HEK293 (cell line): Measurements from ENCODE around the gene COL18A1.

ENCODE experiments used
- CTCF ChIA-PET: fragments of 350-600 bp; formaldehyde crosslinking; extraction: SDS; loops from one replicate; lab custom pipeline; 2021; ENCODE audit warnings: antibody characterized with exemption; lab: Yijun Ruan, JAX
- POLR2A ChIA-PET: fragments of 300-600 bp; formaldehyde crosslinking; extraction: SDS; loops from one replicate; lab custom pipeline; 2020; ENCODE audit warnings: antibody characterized with exemption, inconsistent platforms; lab: Yijun Ruan, JAX
- H3K27ac ChIP-seq: fragments of 200-500 bp; sonication (Bioruptor generic); 2 replicates; pipeline ENCODE4 v1.5.1; 2014; ENCODE audit warnings: low read depth, low read length, control low read depth, inconsistent platforms; ENCODE audit errors: extremely low read depth
- H3K36me3 ChIP-seq, 2 experiments: fragments of 200-500 bp in 1 of 2; sonication (Bioruptor generic) in 1 of 2; 1 replicate in 1 of 2; 2 replicates in 1 of 2; pipeline ENCODE4 v1.5.1; 2014 to 2017; ENCODE audit warnings: inconsistent platforms in 2 of 2, low read length in 2 of 2; ENCODE audit not compliant: control insufficient read depth in 2 of 2, insufficient read depth in 1 of 2
- H3K4me1 ChIP-seq: fragments of 200-500 bp; sonication (Bioruptor generic); 2 replicates; pipeline ENCODE4 v1.5.1; 2014; ENCODE audit warnings: mild to moderate bottlenecking, low read length, inconsistent platforms; ENCODE audit not compliant: control insufficient read depth, insufficient read depth
- H3K4me3 ChIP-seq: 2 replicates; pipeline ENCODE4 v1.5.1; 2011; ENCODE audit warnings: low read depth, mild to moderate bottlenecking, control low read depth, low read length, moderate library complexity
- H3K9me3 ChIP-seq: fragments of 200-500 bp; sonication (Bioruptor generic); 2 replicates; pipeline ENCODE4 v1.5.1; 2014; ENCODE audit warnings: low read depth, low read length, inconsistent platforms; ENCODE audit not compliant: control insufficient read depth, insufficient read depth
- KLF16 ChIP-seq: fragments of 450-650 bp; formaldehyde crosslinking; IDR thresholded peaks from 2 replicates; pipeline ENCODE4 v1.5.1; 2017; ENCODE audit warnings: missing biosample characterization, missing genetic modification characterization
- KLF7 ChIP-seq: fragments of 450-650 bp; formaldehyde crosslinking; IDR thresholded peaks from 2 replicates; pipeline ENCODE4 v1.5.1; 2016; ENCODE audit warnings: missing biosample characterization, missing genetic modification characterization, borderline replicate concordance
- PRDM4 ChIP-seq: fragments of 450-650 bp; formaldehyde crosslinking; IDR thresholded peaks from 2 replicates; pipeline ENCODE4 v1.5.1; 2017; ENCODE audit warnings: missing biosample characterization, missing genetic modification characterization
- PRDM6 ChIP-seq: fragments of 450-650 bp; formaldehyde crosslinking; IDR thresholded peaks from 2 replicates; pipeline ENCODE4 v1.5.1; 2017; ENCODE audit warnings: missing biosample characterization, missing genetic modification characterization
- SCRT2 ChIP-seq: fragments of 450-650 bp; formaldehyde crosslinking; IDR thresholded peaks from 2 replicates; pipeline ENCODE4 v1.5.1; 2016; ENCODE audit warnings: missing biosample characterization, missing genetic modification characterization
- ZBTB1 ChIP-seq: fragments of 450-650 bp; formaldehyde crosslinking; IDR thresholded peaks from 2 replicates; pipeline ENCODE4 v1.5.1; 2016; ENCODE audit warnings: missing biosample characterization, missing genetic modification characterization
- ZBTB8A ChIP-seq: fragments of 450-650 bp; formaldehyde crosslinking; IDR thresholded peaks from 2 replicates; pipeline ENCODE4 v1.5.1; 2016; ENCODE audit warnings: missing biosample characterization, missing genetic modification characterization
- ZNF324 ChIP-seq: fragments of 450-650 bp; formaldehyde crosslinking; IDR thresholded peaks from 2 replicates; pipeline ENCODE4 v1.5.1; 2016; ENCODE audit warnings: missing biosample characterization, missing genetic modification characterization
- ZNF529 ChIP-seq: fragments of 450-650 bp; formaldehyde crosslinking; IDR thresholded peaks from 2 replicates; pipeline ENCODE4 v1.5.1; 2017; ENCODE audit warnings: missing genetic modification characterization, missing biosample characterization; ENCODE audit not compliant: insufficient replicate concordance
- ZNF560 ChIP-seq: fragments of 450-650 bp; formaldehyde crosslinking; IDR thresholded peaks from 2 replicates; pipeline ENCODE4 v1.5.1; 2017; ENCODE audit warnings: missing biosample characterization, missing genetic modification characterization, borderline replicate concordance
- ZNF677 ChIP-seq: fragments of 450-650 bp; IDR thresholded peaks from 2 replicates; pipeline ENCODE4 v1.5.0; 2018; ENCODE audit warnings: missing biosample characterization, mild to moderate bottlenecking, missing genetic modification characterization, moderate library complexity
- TF ChIP-seq, protein P1 (sequence below): fragments of 450-650 bp; formaldehyde crosslinking; IDR thresholded peaks from 2 replicates; pipeline ENCODE4 v1.5.1; 2016; ENCODE audit warnings: missing biosample characterization, missing genetic modification characterization, low read depth
- TF ChIP-seq, protein P2 (sequence below): fragments of 450-650 bp; formaldehyde crosslinking; IDR thresholded peaks from 2 replicates; pipeline ENCODE4 v1.5.1; 2016; ENCODE audit warnings: missing biosample characterization, missing genetic modification characterization

The COL18A1 gene

DNA sequence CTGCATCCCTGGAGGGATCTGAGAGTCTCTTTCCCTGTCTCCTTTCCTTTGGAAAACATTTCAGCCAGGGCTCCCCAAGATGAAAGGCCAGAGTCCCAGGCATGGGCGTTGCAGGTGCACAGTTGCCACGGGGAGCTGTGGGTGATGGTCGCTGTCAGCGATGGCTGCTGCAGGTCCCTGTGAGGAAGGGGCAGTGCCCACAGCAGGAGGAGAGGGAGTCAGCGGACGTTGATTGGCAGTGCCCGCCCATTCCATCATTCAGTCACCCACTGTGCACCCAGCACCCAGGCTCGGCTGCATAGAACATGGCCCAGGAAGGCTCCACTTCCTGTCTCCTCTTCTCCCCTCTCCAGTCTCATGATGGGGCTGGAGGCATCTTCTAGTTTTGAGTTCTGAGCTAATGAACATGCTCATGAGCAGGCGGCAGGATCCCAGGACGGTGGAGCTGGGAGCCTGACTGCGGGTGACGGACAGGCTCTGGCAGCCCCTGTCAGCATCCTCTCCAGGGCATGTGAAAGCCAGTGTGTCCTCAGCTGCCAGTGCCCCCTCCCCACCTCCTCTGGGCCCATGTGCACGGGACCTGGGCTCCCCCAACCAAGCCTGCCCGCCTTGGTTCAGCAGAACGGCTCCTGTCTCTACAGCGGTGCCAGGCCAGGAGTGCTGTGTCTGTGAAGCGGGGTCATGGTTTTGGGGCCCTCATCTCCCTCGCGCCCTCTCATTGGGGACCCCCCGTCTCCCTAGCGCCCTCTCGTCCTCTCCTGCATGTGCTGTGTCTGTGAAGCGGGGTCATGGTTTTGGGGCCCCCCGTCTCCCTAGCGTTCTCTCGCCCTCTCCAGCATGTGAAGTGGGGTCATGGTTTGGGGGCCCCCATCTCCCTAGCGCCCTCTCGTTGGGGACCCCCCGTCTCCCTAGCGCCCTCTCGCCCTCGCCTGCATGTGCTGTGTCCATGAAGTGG, 24.5 kb downstream of the COL18A1 start:
- Histone ChIP-seq H3K9me3 (no peaks in the 10 kb centered on the region), H3K27ac (no peak overlapping the region), H3K4me3 (no peak overlapping the region)
- CTCF ChIA-PET, result interaction anchor here (1.0 to 2.4 kb wide), 3 partner anchors 11 to 292 kb away, joined by 3 to 10 read pairs (median 3); no protein-coding TSS in a partner anchor
- TF ChIP-seq, protein P1, sequence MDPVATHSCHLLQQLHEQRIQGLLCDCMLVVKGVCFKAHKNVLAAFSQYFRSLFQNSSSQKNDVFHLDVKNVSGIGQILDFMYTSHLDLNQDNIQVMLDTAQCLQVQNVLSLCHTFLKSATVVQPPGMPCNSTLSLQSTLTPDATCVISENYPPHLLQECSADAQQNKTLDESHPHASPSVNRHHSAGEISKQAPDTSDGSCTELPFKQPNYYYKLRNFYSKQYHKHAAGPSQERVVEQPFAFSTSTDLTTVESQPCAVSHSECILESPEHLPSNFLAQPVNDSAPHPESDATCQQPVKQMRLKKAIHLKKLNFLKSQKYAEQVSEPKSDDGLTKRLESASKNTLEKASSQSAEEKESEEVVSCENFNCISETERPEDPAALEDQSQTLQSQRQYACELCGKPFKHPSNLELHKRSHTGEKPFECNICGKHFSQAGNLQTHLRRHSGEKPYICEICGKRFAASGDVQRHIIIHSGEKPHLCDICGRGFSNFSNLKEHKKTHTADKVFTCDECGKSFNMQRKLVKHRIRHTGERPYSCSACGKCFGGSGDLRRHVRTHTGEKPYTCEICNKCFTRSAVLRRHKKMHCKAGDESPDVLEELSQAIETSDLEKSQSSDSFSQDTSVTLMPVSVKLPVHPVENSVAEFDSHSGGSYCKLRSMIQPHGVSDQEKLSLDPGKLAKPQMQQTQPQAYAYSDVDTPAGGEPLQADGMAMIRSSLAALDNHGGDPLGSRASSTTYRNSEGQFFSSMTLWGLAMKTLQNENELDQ (tag by site-specific recombination), result no peak
- TF ChIP-seq KLF16 (tag by site-specific recombination), result no peak
- no peak for TF ChIP-seq ZNF324 (tag by site-specific recombination)
- no peak for TF ChIP-seq ZNF560
- no peak for TF ChIP-seq KLF7 (tag by site-specific recombination)
- no peak for TF ChIP-seq PRDM6
- TF ChIP-seq ZNF529, result no peak
- TF ChIP-seq ZBTB1 (tag by site-specific recombination), result no peak
- no peak for TF ChIP-seq PRDM4 (tag by site-specific recombination)
- TF ChIP-seq, protein P2, sequence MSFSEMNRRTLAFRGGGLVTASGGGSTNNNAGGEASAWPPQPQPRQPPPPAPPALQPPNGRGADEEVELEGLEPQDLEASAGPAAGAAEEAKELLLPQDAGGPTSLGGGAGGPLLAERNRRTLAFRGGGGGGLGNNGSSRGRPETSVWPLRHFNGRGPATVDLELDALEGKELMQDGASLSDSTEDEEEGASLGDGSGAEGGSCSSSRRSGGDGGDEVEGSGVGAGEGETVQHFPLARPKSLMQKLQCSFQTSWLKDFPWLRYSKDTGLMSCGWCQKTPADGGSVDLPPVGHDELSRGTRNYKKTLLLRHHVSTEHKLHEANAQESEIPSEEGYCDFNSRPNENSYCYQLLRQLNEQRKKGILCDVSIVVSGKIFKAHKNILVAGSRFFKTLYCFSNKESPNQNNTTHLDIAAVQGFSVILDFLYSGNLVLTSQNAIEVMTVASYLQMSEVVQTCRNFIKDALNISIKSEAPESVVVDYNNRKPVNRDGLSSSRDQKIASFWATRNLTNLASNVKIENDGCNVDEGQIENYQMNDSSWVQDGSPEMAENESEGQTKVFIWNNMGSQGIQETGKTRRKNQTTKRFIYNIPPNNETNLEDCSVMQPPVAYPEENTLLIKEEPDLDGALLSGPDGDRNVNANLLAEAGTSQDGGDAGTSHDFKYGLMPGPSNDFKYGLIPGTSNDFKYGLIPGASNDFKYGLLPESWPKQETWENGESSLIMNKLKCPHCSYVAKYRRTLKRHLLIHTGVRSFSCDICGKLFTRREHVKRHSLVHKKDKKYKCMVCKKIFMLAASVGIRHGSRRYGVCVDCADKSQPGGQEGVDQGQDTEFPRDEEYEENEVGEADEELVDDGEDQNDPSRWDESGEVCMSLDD (tag by site-specific recombination), result no peak
- no peak for TF ChIP-seq SCRT2 (tag by site-specific recombination)
- no peak for TF ChIP-seq ZNF677 (tag by site-specific recombination)
- TF ChIP-seq ZBTB8A, result no peak
- TF ChIP-seq, all 188 proteins: peak for 0
- POLR2A ChIA-PET, result no interaction called here
- H3K36me3 ChIP-seq, result no peaks in the 10 kb centered on the region
- 0 out of 2 replicates have a peak, but pooled peaks cover 6% of the 10 kb centered on the region for H3K4me1 ChIP-seq
